Stimulated activated CD8-positive, alpha-beta memory T cell treated with anti-CD3 and anti-CD28 coated beads, Interleukin-7, amount 100 ng/mL, for 24 hours (primary cell): ENCODE data around the gene DDTL.
"Not testable (repeated sequence)": the region's sequence is repeated elsewhere in the genome, so short reads cannot be mapped to it uniquely, and the experiment has no call there.

Experiments used
- DNase-seq: peaks from one replicate; pipeline ENCODE4 v3.0.0-alpha.2; 2020; ENCODE audit warnings: low read depth

Gene DDTL

DNA sequence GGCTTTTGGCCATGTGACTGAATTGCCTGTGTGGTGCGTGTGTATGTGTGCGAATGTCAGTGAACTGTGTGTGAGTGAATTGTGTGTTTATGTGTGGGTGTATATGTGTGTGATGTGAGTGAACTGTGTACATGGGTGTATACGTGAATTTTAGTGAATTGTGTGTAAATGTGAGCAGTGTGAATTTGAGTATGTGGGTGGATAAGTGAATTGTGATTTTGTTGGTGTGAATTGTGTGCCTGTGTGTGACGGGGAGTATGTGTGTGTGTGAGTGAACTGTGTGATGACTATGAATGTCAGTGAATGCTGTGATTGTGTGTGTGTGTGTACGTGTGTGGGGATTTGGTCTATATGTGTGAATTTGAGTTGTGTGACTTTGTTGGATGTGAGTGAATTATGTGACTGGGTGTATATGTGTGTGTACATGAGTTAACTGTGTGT, 3.5 kb downstream of the DDTL start:
- DNase-seq: no peak

DNA sequence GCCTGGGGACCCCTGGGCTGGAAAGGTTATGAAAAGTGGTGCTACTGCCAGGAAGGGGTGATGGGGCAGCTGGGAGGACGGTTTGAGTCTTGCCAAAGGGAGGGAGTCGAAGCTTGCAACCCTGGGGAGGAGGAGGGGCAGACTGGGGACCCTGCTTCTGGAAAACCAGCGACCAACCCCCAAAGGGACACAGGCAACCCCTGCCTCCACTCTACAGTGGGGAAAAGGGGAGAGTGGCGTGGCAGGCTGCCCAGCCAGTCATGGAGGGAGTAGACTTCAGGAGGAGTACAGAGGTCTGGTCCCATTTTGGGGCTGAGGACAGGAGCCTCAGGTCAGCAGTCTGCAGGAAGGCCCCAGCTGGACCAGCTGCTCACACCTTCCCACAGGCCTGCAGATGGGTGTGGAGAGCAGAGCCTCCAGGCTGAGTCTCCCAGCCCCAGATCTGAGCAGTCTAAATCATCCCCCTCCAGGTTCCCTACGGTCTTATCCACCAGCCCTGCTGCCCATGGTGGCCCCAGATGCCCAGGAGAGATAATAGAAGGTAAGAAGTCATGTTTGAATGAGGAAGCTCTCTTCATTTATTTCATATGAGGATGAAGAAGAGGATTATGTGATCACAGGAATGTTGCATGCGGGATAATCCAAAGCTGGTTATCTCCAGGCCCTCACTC, 4.3 kb downstream of the DDTL start:
- no peak for DNase-seq

DNA sequence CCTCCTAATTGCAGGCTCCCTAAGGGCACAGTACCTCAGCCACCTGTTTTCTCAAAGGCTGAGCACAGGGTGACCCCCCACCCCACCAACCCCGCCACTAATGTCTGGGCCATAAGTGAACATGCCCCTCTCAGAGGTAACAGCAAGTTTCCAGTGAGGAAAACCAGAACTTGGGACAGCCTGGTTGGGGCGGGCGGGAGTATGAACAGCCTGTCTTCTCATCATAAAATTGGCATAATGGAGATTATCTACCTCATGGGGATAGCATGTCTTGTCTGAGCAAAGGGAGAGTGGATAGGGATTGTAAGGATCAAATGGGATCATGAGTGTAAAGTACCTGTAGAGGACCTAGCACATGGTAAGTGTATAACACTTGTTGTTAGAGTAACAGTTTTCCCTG, 5.2 kb downstream of the DDTL start:
- DNase-seq: not testable (repeated sequence)

DNA sequence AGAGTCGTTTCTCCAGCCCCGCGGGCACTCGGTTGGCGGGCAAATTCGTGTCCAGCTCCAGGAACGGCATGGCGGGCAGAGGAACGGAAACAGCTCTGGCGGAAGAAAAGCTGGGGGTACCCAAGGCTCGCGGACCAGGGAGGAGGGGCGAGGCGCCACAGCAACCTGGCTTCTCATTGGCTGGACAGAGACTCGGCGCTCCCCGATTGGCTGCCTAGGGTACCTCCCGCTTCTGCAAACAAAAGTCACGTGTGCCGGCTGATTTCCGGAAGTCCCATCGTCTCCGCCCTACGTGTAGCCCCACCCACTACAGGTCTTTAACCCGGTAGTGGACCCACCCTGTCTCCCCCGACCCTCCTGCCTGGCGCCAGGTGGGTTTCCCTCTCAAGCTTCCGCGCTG, 7.7 kb downstream of the DDTL start, which contains the start of gene DDT:
Gene DDT (minus strand): TSS at position 97 of the 400 bp plus-strand sequence. CDS start 27 bp downstream, at position 70.
- DNase-seq: not testable (repeated sequence)

DNA sequence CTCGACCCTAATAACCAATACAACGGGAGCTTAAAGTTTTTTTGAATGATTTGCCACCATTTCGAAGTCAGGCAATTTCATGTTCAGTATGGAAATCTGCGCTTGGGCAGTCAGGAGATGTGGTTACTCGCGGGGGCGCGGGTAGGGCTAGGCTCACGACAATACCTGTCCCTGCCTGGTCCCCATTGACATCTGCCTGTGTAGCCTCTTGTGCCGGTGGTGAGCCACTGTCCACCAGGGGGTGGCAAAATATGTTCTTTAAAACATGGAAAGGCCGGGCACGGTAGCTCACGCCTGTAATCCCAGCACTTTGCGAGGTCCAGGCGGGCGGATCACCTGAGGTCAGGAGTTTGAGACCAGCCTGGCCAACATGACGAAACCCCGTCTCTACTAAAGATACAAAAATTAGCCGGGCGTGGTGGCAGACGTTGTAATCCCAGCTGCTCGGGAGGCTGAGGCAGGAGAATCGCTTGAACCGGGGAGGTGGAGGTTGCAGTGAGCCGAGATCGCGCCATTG, 8.2 kb downstream of the DDTL start:
- DNase-seq: not testable (repeated sequence)

DNA sequence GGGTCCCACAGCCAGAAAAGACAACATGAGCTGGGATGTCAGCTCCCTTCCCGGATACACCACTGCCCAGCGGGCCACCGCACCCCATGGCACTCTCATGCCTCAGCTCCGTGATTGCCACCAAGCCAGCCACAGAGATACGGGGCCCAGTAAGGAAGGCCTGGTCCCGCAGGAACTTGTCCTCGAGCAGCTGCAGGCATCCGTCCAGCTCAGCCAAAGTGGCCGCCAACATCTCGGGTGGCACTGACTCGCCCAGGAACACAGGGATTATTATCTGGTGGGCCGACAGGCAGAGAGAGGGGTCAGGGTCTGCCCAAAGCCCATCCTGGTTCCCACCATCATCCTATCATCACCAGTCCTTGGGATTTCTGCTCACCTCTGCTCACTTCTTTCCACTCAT, 10.6 kb downstream of the DDTL start:
- not testable (repeated sequence) for DNase-seq

DNA sequence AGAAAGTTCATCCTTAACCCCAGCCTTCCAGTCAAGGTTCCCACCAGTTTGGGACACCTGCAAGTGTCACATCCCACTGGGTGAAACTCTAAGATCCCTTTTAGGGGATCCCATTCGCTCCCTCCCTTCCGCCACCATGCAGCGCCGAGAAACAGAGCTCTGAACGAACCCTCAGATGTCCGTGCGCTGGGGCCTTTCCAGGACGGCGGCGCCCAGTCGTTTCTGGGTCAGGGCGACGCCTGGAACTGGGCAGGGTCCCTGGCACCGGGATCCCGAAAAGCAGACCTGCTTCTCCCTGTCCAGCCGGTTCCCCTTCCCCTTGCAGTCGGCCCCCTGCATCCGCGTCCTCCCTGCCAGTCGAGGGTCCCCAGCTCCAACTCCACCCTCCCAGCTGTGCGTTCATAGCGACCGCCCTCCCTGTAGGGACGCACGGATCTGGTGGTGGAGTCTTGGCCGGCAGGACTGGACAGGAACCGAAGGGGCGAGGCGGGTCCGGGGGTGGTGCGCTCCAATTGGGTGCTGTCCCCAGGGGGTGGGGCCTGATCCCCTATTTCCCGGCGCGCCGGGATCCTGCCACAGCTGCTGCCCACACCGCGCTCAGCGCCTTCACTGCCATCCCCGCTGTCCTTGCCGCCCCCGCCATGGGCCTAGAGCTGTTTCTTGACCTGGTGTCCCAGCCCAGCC, 13.0 kb downstream of the DDTL start, which contains the start of gene GSTT2:
Gene GSTT2 (plus strand): TSS at position 578 of the 684 bp plus-strand sequence.
- DNase-seq: not testable (repeated sequence)

DNA sequence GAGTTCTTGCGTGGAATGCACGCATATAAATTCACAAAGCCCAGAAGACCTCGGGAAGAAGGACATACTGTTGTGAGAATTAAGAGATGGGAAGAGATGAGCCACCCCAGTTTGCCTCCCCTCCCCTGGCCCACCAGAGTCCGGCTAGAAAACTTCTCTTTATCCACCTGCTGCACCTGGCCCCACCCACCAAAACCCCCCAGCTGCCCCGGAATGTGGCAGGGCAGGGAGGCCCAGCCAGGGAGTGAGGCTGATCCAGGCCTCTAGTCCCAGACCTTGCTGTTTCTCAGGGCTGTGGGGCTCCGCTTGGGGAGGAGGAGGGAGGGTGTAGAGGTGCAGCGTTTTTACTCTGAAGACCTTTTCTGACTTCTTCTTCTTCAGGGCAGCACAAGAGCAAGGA, 13.9 kb downstream of the DDTL start:
- not testable (repeated sequence) for DNase-seq

DNA sequence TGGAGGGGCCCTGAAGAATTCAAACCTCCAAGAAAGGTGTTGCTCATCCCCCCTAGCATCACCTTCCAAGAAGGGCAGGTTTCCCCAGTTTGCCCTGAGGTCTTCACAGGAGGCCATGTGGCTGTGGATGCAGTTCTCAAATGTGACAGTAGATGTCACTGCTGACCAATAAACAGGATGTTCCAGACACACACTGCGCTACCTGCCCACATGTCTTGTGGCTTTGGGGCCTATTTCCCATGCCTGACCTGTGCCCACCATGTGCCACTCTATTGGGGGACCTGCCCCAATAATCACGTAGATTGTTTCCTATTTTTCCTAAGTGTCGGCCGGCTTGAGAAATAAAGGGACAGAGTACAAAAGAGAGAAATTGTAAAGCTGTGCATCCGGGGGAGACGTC, 17.7 kb downstream of the DDTL start:
- DNase-seq: no peak

DNA sequence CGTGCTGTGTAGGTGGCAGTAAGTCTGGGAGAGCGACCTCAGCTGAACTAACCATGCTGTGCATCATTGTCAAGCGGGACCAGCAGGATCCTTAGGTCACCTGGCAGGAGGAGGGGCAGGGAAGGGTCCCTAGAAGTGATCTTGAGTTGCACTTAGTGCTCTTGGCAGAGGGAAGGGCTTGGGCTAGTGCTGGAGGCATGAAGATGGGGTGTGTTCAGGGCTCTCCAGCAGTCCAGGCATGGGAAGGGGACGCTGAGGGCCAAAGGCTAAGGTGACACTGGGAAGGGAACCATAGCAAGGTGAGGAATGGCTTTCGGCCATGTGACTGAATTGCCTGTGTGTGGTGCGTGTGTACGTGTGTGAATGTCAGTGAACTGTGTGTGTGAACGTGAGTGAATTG, 19.4 kb downstream of the DDTL start:
- not testable (repeated sequence) for DNase-seq

DNA sequence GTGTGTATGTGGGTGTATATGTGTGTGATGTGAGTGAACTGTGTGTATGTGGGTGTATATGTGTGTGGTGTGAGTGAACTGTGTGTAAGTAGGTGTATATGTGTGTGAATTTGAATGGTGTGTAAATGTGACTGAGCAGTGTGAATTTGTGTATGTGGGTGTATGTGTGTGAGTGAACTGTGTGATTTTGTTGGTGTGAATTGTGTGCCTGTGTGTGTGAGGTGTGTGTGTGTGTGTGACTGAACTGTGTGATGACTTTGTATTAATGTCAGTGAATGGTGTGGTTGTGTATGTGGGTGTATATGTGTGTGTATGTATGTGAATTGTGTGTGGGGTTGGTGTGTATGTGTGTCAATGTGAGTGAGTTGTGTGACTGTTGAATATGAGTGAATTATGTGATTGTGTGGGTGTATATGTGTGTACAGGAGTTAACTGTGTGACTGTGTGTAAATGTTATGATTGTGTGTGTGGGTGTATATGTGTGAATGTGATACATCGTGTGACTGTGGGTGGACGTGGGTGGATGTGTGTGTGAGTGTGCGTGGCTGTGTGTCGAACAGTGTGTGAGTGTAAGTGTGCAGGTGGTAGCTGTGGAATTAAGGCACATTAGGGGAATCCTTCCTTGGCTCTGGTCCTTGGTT, 20.0 kb downstream of the DDTL start:
- DNase-seq: not testable (repeated sequence)

DNA sequence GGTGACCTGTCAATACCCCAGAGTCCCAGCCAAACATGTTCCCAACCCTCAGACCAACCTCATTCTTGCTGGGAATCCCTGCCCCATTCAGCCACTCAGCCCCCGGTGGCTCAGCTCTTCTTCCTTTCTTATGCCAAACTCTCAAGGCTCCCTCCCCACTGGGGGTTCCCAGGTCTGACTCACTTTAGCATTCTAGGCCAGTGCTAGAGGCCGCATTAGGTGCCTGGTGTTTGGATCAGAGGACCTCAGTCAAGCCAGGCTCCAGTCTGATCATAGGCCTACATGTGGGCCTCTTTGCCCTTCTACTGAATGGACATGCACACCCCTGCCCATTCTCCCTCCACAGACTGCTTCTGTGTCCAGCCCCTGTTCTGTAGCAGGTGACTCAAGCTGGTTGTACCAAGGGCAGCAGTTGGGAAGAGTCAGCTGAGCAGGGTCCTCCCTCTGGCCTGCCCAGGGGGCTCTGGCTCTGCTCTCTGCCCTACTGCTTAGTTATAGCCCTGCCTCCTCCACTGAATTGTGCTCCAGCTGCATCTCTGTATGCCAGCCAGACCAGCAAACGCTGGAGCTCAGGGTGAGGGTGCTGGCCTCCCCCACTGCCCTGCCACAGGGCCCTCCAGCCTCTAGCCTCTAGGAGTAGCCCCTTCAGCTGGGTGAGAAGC, 23.0 kb downstream of the DDTL start:
- DNase-seq: not testable (repeated sequence)

DNA sequence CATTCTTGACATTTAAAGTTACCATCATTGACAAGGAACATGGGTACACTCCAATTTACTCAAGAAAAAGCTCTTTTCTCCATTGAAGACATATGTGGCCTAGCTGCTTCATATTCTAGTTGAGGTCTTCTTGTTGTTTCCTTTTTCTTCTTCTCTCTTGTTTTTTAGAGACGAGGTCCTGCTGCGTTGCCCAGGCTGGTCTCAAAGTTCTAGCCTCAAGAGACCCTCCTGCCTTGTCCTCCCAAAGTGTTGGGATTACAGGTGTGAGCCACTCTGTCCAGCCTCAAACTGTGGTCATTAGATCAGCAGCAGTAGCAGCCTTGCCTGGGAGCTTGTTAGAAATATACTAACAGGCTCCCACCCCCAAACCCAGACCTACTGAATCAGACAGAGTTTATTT, 26.4 kb downstream of the DDTL start:
- not testable (repeated sequence) for DNase-seq

DNA sequence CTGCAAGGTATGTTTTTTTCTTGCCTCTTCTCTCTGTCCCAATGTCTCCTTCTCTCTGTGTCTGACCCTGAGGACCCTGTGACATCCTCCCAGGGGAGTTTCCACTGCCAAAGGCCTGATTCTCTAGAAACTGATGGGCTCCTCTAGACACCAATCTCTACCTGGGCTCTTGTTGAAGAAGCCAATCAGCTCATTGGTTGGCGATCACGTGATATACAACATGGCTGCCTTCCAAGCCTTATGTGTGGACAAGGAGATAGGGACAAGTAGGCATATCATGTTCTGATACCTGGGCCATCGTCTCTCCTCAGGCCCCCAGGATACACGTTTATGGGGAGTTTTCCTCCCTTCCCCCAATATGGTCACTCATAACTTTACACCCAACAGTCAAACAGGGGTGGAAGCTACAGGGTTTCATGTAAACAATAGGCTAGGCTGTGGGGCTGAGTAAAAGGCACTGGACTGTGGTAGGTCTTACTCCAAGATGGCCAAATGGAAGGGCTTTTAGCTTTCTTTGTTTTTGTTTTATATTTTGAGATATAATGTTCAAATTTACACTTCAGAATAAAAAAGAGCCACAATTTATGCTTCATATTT, 27.0 kb downstream of the DDTL start:
- DNase-seq: not testable (repeated sequence)

DNA sequence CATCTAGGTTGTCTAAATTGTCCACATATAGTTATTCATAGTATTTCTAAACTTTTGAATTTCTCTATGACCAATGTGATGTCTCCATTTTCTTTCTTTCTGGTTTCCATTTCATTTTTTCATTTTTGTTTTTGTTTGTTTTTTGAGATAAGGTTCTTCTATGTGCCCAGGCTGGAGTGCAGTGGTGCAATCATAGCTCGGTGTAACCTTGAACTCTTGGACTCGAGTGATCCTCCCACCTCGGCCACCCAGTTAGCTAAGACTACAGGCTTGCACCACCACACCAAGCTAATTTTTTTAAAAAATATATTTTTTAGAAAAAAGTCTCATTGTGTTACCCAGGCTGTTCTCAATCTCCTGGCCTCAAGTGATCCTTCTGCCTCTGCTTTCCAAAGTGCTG, 30.4 kb downstream of the DDTL start:
- no peak for DNase-seq

DNA sequence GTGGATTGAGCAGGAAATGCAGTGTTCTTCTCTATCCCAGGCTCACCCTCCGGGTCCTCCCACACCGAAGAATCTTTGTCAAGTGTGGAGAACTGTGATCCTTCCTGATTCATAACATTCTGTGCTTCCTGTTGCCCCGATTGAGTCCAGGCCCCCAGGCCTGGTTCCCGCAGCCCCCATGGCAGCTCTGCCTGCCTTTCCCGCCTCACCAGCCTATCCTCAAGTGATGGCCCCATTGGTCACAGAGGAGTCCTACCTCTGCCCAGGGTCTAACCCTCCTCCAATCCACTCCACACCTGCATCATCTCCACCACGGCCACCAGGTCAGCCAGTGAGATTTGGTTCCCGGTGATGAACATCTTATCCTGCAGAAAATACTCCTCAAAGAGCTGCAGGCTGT, 33.1 kb downstream of the DDTL start:
- DNase-seq: not testable (repeated sequence)

DNA sequence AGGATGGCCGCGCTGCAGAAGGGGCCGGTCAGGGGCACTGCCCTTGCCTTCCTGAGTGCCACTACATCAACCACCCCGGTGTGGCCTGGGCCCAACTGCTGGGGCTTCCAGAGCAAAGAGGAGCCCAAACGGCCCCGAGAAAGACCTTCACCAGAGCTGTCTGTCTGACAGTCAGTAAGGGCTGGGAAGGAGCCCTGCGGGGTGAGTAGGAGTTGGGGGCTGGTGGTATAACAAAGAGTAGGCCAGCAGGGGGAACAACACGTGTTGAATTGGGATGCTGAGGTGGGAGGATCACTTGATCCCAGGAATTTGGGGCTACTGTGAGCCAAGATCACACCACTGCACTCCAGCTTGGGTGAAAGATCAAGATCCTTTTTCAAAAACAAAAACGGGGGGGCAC, 34.6 kb downstream of the DDTL start:
- no peak for DNase-seq

DNA sequence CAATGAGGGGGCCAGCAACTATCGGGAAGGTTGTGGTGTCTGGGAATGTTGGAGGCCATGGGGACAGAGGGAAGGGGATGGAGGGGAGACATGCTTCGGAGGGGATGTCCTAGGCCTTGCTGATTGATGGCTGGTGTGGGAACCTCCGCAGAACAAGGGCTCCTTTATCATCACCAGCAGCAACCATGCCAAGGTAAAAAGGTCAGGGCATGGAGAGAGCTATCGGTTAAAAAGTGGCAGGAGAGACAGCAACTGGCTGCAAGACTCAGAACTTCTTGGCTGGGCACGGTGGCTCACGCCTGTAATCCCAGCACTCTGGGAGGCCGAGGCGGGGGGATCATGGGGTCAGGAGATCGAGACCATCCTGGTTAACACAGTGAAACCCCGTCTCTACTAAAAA, 35.6 kb downstream of the DDTL start:
- DNase-seq: no peak

DNA sequence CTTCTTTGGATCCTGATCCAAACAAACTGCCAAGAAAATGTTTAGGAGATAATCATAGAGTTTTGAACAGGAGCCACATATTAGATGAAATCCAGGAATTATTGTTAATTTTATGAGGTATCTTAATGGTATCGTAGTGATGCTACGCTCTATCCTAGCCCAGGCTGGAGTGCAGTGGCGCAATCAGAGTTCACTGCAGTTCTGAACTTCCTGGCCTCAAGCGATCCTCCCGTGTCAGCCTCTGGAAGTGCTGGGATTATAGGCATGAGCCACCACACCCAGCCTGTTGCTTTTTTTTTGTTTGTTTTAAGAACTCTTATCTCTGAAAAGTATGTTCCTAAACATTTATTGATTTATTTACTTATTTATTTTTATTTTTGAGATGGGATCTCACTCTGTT, 36.2 kb downstream of the DDTL start:
- no peak for DNase-seq

DNA sequence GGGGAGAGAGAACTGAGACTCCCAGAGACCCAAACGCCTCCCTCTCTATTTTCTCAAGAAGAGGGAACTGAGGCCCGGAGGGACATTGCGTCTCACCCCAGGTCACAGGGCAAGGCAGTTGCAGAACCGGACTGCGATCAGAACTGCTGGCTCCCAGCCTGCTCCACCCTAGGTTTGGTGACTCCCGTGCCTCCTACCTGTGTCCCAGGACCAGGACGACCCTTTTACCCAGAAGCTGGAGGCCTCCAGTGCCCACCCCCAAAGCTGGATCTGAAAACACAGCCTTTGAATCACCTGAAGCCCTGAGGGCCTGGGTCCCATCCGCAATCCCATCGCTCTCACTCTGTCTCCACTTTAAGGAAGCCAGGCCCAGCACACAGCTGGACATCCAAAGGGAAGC, 37.2 kb downstream of the DDTL start:
- no peak for DNase-seq

DNA sequence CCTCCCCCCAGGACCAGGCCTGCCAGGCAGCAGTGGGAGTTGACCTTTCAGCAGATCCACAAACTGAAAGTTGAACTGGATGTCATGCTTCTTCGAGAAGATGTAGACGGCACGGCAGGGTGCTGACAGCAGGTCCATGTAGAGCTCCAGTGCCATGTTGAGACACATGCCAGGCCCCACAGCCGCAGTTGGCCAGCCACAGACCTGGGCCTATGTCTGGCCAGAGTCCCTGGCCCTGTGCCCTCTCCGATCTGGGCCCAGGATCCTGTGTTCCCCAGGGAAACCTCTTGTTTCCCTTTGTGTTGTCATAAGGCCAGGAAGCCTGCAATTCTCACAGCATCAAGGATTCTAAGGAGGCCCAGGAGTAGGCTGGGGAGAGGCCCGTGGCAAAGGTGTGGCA, 38.5 kb downstream of the DDTL start, which contains the start of gene GSTT4:
Gene GSTT4 (minus strand): TSS at position 253 of the 400 bp plus-strand sequence. CDS start 97 bp downstream, at position 156.
- no peak for DNase-seq
